A172 (cell line): ENCODE results near the gene AHCTF1. TPM values are rescaled to one million over a fixed set of nuclear protein-coding genes. Genes with fewer than 3 reads are reported as not detected.
"Not testable (repeated sequence)": the region's sequence is repeated elsewhere in the genome, so short reads cannot be mapped to it uniquely, and the experiment has no call there.

Experiments
- DNase-seq: peaks from one replicate; pipeline ENCODE4 v3.0.0-alpha.2; 2015; ENCODE audit warnings: low spot score
- total RNA-seq: library from RNA; depleted of rRNA; stranded (reverse); fragments of >200 nt; shearing (Covaris generic); gene quantifications from 2 replicates; pipeline ENCODE4 v1.2.3, GENCODE V29; 2014

Gene AHCTF1
- total RNA-seq, 1 experiment from 2014 or later: 63.7 TPM

- DNase-seq: peak; percentile 21
Measured at GRCh38 chr1:246836209-246836966, 95.4 kb downstream of the AHCTF1 start.

- no peak for DNase-seq
Measured at GRCh38 chr1:246831543-246831942, 100.2 kb downstream of the AHCTF1 start.

- DNase-seq: peak; percentile 11
Measured at GRCh38 chr1:246828818-246829217, 102.9 kb downstream of the AHCTF1 start.

- DNase-seq: no peak
Measured at GRCh38 chr1:246827396-246827795, 104.4 kb downstream of the AHCTF1 start.

- no peak for DNase-seq
Measured at GRCh38 chr1:246825557-246826175, 106.1 kb downstream of the AHCTF1 start.

GRCh38 chr1:246824541-246824940 is 107.2 kb downstream of the AHCTF1 start:
- no peak for DNase-seq

GRCh38 chr1:246822154-246822553 is 109.6 kb downstream of the AHCTF1 start:
- not testable (repeated sequence) for DNase-seq

- DNase-seq: no peak
Measured at GRCh38 chr1:246820666-246821065, 111.1 kb downstream of the AHCTF1 start.

GRCh38 chr1:246817778-246818177 is 114.0 kb downstream of the AHCTF1 start:
- not testable (repeated sequence) for DNase-seq

- DNase-seq: no peak
Measured at GRCh38 chr1:246815693-246816270, 116.0 kb downstream of the AHCTF1 start.

GRCh38 chr1:246814890-246815289 is 116.9 kb downstream of the AHCTF1 start:
- no peak for DNase-seq

GRCh38 chr1:246813325-246813724 is 118.4 kb downstream of the AHCTF1 start:
- DNase-seq: not testable (repeated sequence)

GRCh38 chr1:246811985-246812384 is 119.8 kb downstream of the AHCTF1 start:
- DNase-seq: no peak

GRCh38 chr1:246809473-246809872 is 122.3 kb downstream of the AHCTF1 start:
- no peak for DNase-seq

GRCh38 chr1:246805135-246805716 is 126.5 kb downstream of the AHCTF1 start:
- no peak for DNase-seq

GRCh38 chr1:246803883-246804282 is 127.9 kb downstream of the AHCTF1 start:
- no peak for DNase-seq

GRCh38 chr1:246803373-246803772 is 128.4 kb downstream of the AHCTF1 start:
- DNase-seq: no peak

GRCh38 chr1:246801241-246802020 is 130.3 kb downstream of the AHCTF1 start:
- DNase-seq: no peak

- no peak for DNase-seq
Measured at GRCh38 chr1:246800756-246801155, 131.0 kb downstream of the AHCTF1 start.

- no peak for DNase-seq
Measured at GRCh38 chr1:246800356-246800755, 131.4 kb downstream of the AHCTF1 start.

- no peak for DNase-seq
Measured at GRCh38 chr1:246798606-246799496, 132.9 kb downstream of the AHCTF1 start.
